Suprapubic skin (tissue), 4 donors: ENCODE measurements around the gene FOXO3.

Experiments used
- EP300 ChIP-seq: sonication (generic); formaldehyde crosslinking; IDR thresholded peaks from one replicate; pipeline ENCODE4 v1.6.1; 2017; ENCODE audit warnings: antibody characterized with exemption
- POLR2A ChIP-seq, 2 donors: fragments of 450-650 bp; IDR thresholded peaks; one replicate each; pipeline ENCODE4 v1.6.1; 2017; ENCODE audit warnings: antibody characterized with exemption in 2 of 2, mild to moderate bottlenecking in 2 of 2, moderate library complexity in 2 of 2
- POLR2AphosphoS5 ChIP-seq, 3 donors: sonication (generic); formaldehyde crosslinking; IDR thresholded peaks; one replicate each; pipeline ENCODE4 v1.6.1; 2017; ENCODE audit warnings: antibody characterized with exemption in 3 of 3
- TF ChIP-seq, protein P1 (sequence below), 2 donors: fragments of 200-600 bp in 1 of 2; fragments of 450-650 bp in 1 of 2; sonication (generic) in 1 of 2; IDR thresholded peaks; one replicate each; pipeline ENCODE4 v1.5.1; 2016 to 2019; ENCODE audit warnings: antibody characterized with exemption in 2 of 2, mild to moderate bottlenecking in 1 of 2, moderate library complexity in 1 of 2

DNA sequence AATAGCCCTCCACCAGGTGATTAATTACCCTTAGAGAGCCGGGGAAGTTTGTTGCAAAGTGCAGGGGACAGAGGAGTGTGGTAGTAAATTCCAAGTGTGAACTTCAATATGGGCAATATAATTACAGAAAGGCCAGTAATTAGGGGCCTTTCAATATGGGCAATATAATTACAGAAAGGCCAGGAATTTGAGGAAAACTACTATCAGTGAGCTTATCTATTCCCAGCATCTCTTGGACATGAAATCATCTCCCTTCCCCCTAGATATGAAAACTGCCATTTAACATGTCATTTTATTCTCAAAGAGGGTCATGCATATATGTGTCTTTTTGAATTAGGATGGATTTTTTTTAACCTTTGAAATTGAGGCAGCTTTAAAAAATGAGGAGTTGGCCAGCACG is 102.0 kb downstream of the FOXO3 start:
- TF ChIP-seq, protein P1, sequence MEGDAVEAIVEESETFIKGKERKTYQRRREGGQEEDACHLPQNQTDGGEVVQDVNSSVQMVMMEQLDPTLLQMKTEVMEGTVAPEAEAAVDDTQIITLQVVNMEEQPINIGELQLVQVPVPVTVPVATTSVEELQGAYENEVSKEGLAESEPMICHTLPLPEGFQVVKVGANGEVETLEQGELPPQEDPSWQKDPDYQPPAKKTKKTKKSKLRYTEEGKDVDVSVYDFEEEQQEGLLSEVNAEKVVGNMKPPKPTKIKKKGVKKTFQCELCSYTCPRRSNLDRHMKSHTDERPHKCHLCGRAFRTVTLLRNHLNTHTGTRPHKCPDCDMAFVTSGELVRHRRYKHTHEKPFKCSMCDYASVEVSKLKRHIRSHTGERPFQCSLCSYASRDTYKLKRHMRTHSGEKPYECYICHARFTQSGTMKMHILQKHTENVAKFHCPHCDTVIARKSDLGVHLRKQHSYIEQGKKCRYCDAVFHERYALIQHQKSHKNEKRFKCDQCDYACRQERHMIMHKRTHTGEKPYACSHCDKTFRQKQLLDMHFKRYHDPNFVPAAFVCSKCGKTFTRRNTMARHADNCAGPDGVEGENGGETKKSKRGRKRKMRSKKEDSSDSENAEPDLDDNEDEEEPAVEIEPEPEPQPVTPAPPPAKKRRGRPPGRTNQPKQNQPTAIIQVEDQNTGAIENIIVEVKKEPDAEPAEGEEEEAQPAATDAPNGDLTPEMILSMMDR (IDR thresholded peaks at IDR 0.05), result no peak
- TF ChIP-seq POLR2A (IDR thresholded peaks at IDR 0.05) (no peak), POLR2AphosphoS5 (IDR thresholded peaks at IDR 0.05) (no peak), EP300 (no peak)
